ENCODE results near the gene CAPG. TPM values are rescaled to one million over a fixed set of nuclear protein-coding genes. Genes with fewer than 3 reads are reported as not detected.
A peak's percentile ranks its signal among the peaks of the same experiment; 100 is the strongest.

Gene CAPG
- total and polyA plus RNA-seq, 9 of the 15 experiments (the other 6 are each of a cell fraction or from before 2014, with no cell fraction given), result 10.6 to 90.4 (median 56.0) TPM

- no peak for TF ChIP-seq MGA (IDR thresholded peaks at IDR 0.05)
- no peak for TF ChIP-seq STAT5A (IDR thresholded peaks at IDR 0.05; ENCODE audit: borderline replicate concordance, low read length)
- TF ChIP-seq VEZF1 (CRISPR knock-in tag; IDR thresholded peaks at IDR 0.05), result peak; percentile 58; the same call in 1 of the 2 replicates
- peak; percentile 42; the same call in 1 of the 2 replicates for TF ChIP-seq ZNF707 (CRISPR knock-in tag; conservative IDR thresholded peaks at IDR 0.05)
- no peak for TF ChIP-seq CGGBP1 (CRISPR knock-in tag; IDR thresholded peaks at IDR 0.05)
- TF ChIP-seq ETV6 (IDR thresholded peaks at IDR 0.05; ENCODE audit: borderline replicate concordance in 1 of 2, low read depth in 2 of 2, low read length in 1 of 2), result no peak
- no peak for TF ChIP-seq ETV6 (CRISPR knock-in tag; IDR thresholded peaks at IDR 0.05; ENCODE audit: borderline replicate concordance)
- no peak for TF ChIP-seq ZNF280A (IDR thresholded peaks at IDR 0.05; ENCODE audit: low read depth, partially characterized antibody)
- TF ChIP-seq ZNF217 (CRISPR knock-in tag; IDR thresholded peaks at IDR 0.05), result no peak
Observed at GRCh38 chr2:85420536-85421259, 10.5 kb upstream of the CAPG start (continued).
